HG03097 (cell line): ENCODE data around the gene PTGFRN.

Experiments used
- ATAC-seq: cut with Tn5 transposase; IDR thresholded peaks from one replicate; pipeline ENCODE4 v1.9.1; 2021; ENCODE audit not compliant: unreplicated experiment, low FRiP score

PTGFRN gene

DNA sequence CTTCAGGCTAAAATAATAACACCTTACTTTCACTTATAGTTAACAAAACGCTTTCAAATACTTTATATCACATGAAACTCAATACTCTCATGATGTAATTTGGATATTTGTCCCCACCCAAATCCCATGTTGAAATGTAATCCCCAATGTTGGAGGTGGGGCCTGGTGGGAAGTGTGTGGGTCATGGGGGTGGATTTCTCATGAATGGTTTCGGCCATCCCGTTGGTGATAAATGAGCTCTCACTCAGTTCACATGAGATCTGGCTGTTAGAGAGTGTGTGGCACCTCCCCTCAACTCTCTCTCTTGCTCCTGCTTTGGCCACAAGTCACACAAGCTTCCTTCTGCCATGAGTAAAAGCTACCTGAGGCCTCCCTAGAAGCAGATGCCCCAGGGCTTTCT, 22.5 kb upstream of the PTGFRN start:
- ATAC-seq: no peak

DNA sequence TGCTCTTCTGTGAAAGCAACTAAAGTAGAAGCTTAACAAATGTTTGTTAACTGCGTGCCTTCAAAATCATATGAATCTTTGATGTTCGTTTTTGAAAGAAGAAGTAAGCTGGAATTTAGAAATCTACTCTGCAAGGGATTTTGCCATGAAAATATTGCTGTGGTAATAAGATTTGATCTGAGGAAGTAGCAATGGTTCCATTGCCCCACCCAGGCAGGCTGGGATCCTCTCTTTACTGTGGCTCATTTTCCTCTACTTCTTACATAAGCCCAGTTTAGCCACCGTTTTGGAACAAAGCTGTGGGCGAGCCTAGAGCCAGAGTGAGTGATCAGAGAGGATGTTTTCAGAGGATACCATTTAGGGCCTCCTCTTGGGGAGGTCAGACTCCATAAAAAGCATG, 20.3 kb upstream of the PTGFRN start:
- no peak for ATAC-seq

DNA sequence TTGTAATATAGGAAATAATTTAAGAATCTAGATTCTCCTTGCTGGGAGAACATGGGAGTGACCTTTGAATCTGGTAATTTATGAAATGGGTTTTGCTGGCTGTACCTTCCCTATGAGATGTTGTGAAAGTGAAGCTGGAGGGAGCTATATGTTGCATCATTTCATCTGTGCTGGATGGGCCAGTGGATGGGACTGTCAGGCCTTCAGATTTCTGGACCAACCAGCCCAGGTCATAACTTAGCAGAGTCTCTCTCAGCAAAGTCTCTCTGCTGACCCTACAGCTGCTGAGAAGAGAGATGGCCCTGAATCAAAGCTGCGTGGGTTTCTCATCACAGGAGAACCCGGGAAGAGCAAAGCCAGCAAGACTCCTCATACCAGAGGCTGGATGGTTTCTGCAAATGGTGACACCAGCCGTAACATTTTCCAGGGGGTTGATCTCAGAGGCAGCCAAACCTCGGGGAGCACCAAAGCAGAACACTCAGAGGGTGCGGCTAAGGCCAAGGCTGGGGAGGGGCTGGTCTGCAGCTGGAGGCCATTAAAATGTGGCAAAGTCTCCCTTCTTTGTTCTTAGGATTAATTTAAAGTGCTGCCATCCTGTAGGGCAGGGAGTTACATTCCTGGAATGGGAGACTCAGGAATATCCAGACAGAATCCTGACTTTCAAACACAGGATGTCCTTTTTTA, 18.2 kb upstream of the PTGFRN start:
- ATAC-seq: no peak

DNA sequence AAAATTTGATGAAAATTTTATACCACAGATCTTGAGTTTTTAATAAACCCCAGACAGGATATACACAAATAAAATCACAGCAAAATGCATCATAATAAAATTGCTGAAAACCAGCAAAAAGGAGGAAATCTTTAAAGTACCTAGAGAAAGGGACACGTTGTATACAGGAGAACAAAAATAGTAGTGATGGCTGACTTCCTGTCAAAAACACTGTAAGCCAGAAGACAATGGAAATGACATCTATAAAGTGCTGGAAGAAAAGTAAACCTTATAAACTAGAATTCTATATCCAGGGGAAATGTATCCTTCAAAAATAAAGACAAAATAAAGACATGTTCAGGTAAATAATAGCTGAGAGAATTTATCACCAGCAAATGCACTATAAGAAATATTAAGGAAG, 14.6 kb upstream of the PTGFRN start:
- no peak for ATAC-seq

DNA sequence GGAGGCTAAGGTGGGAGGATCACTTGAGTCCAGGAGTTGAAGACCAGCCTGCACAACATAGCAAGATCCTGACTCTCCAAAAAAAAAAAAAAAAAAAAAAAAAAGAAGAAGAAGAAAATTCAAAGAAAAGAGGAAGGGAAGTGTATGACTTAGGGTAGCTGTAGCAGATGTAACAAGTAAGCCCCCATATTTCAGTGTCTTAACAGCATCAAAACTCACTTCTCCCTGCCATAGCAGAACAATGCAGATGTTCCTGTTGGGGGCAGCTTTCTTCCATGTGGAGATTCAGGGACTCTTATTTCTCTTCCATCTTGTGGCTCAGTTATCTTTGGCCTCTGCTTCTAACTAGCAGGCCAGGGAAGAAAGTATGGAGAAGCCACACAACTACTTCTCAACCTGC, 10.2 kb upstream of the PTGFRN start:
- ATAC-seq: no peak

DNA sequence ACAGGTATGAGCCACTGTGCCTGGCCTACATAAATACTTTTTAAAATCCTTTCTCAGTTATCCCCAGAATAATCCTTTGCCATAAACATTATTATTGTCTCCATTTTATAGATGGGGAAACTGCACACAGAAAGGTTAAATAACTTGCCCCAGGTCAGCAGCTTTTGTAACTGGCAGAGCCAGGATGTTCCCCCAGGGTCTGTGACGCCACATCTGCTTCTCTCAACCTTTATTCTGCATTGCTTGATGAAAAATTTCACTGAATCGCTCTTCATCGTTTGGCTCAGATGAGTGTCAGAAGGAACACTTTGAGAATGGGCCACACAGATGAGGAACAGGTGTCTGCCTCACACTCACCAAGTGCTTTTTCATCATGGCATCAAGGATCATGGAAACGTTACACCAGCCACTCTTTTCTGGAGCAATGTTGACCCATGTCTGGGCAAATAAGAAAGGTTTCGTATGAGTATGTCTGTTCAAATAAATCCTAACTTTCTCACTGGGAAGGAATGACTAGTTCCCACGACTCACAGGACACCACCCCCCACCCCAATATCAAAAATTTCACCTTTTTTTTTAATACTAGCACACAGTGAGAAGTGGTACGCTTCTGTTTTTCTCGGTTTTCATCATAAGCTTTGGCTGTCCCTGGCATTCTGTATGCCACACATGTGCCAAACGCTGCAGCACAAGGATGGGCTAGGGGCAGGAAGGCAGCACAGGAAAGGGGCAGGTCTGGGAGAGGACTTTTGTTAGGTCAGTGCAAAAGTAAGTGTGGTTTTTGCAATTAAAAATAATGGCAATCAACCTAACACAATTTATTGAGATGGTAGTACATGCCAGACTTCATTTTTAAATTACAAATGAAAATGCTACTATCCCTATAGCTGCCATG, 9.0 kb upstream of the PTGFRN start:
- ATAC-seq: no peak

DNA sequence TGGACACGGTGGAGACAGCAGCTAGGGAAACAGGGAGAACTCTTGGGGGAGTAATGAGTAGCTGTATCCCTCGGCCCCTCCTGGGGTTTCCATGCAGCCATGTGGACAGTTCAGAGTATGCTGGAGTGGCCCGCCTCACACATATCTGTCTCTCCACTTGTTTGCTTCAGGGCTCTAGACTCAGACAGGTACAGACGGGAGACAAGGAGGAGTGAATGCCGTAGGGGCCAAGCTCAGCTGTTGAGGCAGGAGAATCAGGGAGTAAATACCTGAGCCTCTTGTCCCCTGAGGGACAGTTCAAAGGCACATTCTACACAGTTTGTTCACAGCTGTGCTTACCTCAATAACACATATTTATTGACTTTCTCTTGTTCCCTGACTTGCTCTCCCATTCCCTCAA, 7.7 kb upstream of the PTGFRN start:
- ATAC-seq: no peak

DNA sequence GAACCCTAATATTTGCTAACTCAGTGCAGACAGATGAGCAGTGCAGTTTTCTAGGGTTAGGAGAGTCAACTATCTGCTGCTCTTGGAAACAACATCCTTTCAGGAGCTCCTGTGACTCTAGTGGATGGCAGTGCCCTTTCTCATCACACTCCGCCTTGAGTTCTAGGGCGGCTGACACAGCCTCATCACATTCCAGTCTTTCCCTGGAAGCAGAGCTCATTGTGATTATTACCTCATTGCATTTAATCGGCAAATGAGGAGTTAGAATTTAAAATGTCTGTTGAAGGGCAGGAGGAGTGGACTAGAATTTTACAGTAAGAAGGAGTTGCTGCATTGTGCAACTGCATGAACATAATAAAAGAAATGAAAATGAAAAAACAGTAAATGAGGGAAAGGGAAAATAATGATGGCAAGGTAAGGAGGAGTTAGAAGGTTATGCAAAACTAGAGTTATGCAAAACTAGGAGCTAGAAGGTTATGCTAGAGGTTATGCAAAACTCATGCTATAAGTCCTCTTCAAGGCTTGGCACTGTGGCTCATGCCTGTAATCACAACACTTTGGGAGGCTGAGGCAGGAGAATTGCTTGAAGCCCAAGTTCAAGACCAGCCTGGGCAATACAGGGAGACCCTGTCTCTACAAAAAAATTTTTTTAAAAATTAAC, 6.9 kb upstream of the PTGFRN start:
- ATAC-seq: no peak

DNA sequence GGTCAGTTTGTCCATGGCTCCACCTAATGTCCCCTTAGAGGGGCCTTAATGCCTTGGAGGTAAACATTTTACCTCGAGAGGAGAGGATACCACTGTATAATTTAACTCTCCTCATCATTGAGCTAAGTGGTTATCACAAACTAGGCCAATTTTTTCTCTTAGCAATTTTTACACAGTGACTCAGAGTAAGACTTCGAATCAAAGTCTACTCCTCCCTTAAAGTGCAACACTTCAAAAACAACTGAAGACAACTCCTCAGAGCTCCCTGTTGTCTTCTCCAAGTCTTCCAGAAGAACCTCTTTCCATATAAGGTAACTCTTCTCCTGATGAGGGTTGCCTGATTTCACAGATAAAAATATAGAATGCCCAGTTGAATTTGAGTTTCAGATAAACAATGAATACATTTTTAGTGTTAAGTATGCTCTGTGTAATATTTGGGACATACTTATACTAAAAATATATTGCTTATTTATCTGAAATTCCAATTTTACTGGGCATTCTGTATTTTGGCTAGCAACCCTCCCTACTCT, 4.9 kb upstream of the PTGFRN start:
- ATAC-seq: no peak

DNA sequence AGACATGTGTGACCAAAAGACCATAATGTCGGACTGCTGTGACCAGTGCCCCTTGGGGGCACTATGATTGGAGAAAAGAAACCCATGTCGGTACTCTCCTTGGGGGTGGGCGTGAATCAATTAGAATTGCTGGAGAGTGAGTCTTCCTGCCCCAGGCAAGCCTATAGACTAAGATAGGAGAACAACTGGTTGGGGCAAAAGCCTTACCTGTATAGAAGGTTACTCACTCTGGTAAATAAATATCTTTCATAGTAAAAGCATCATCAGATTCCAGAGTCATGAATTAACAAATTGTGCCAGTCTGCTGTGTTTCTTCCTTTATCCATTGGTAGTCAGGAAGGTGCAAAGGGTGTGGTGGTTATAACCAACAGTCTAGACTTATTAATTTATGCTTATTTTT, 2.9 kb upstream of the PTGFRN start:
- ATAC-seq: no peak

DNA sequence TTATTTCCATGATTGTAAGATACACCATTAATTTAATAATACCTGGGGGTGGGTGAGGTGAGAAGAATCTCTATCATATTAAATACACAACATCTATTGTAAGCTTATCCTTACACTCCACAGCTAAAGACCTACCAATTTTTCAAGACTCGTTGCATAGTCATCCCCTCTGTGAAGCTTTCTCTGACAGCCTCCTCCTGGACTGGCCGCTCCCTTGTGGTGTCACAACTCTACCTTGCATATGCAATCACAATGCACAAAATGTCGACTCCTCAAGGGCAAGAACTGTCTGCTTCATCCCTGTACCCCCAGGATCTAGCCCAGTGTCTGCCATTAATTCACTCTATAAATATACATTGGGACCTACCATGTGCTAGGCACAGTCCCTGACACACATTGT, 2.4 kb upstream of the PTGFRN start:
- no peak for ATAC-seq

DNA sequence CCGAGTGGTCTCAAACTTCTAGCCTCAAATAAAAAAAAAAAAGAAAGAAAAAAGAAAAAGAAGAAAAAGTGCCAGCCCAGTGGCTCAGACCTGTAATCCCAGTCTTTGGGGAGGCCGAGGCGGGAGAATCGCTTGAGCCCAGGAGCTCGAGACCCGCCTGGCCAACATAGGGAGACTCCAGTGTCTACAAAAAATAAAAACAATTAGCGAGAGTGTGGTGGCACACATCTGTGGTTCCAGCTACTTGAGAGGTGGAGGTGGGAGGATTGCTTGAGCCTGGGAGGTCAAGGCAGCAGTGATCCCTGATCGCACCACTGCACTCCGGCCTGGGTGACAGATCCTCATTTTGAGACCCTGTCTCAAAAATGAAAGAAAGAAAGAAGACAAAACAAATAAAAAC, 1.4 kb upstream of the PTGFRN start:
- no peak for ATAC-seq

DNA sequence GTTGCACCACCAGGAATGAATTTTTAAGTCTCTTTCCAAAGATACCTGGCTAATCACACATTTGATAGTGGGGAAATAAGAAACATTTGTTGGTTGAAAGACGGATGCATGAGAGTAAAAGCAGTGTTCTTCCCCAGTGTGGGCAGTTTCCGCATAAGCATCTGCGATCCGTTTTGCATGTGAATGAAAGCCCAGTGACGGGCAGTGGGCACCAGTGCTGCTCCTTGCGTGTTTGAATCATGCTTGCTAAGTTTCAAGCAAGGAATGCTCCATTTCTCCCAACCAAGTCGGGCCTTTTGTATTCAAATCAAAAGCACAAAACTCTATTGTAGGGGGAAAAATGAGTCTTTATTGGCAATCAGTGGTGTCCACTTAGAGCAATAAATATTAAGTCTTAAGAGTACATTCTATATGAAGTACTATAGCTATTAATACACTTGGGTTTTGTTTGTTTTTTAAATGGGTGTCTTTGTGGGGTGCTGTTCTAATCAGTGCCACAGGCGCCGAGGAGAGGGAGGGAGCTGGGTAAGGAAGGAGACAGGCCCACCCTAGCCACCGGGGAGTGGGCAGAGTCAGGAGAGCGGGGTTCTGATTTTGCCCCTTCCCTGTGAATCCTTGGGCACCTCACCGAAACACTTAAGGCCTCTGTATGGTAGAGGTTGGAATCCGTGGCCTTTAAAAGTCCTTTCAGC, 750 bp upstream of the PTGFRN start:
- ATAC-seq: no peak

DNA sequence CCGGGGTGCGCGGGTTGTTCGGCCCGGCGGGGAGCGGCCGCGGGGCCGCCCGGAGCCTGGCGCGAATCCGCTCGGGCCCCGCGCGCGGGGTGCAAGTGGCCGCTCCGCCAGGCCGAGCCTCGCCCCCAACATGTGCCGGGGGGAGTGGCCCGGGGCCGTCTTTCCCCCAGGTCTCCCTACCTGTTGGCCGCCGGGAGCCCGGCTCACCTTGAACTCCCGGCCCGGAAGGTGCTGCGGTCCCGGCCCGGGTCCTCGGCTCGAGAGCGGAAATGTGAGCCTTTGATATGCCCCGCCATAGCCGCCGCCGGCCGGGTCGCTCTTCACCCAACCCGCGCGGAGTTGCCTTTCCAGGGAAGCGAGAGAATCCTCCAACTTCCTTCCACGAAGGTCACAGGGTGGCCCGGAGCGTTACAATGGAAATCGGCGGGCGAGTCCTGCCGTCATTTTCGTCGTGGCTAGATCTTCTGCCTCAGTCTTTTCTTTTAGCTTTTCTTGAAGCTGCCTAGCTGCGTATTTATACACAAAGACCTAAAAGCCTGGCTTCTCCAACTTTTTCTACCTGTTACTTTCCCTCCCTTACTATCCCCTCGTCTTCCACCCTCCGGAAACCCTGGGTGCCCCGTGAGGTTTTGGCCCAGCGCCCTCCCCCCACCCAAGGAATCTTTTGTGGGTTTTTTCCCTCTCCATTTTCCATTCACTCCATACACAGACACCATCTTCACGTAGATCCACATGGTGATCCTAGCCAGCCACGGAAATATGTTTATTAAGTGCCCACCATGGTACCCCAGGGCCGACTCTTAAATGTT, 867 bp downstream of the PTGFRN start:
- ATAC-seq: no peak

DNA sequence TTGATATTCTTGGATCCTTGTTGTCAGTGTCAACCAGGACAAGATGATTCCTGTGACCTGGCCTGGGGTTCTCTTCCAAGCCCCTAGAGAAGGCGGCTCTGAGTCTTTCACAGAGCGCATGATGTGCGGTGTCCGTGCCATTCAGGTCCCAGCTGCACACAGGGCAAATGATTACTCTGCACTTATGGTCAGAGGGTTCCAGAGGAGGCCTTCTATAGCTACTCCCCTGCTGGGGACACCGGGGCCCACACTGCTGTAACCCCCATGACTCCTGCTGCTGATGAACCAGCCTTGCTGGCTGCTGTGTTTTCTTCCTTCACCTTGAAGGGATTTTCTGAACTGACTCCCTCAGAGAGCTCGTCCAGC, 1.5 kb downstream of the PTGFRN start:
- no peak for ATAC-seq

DNA sequence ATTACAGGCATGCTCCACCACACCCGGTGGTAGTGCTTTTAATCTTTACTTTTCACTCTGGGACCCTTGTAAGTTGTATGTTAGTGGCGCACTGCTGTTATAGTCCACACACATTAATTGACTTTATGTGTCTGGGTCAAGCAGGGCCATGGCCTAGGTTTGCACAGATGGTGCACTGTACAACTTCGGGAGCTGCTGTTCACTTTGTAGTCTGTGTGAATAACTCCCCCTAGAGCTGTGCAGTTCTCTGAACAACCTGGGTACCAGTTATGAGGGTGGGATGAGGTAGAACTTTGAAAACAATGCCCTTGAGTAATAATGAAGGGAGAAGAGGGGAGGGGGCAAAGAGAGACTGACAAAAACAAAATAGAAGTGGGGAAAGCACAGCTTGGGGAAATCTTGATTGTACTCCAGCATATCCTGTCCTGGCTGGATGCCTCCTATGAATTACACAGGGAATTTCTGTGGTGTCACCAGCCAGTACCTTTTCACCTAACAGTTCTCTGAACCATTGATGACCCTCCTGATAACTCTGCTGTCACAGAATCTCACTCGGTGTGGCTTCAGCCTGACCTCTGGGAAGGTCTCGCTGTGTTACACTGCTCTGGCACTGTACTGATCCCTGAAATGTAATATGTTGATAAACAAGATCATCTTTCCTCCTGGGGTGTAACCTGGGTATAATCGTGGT, 2.2 kb downstream of the PTGFRN start:
- no peak for ATAC-seq

DNA sequence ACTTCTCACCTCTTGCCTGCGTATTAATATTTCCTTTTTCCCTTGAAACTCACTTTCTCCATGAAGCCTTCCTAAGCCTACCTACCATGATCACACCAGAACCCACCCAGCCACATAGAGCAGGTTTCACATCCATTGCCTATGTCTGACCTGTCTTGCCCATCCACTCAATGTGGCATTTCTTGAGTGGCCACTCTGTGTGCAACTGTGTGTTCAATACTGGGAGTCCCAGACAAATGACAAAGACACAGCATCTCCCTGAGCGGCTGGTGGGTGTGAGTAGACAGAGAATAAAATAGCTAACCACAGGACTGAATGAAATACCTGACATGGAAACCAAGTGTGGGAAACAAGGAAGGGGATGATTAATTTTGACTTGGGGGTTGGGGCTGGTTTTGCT, 3.1 kb downstream of the PTGFRN start:
- no peak for ATAC-seq

DNA sequence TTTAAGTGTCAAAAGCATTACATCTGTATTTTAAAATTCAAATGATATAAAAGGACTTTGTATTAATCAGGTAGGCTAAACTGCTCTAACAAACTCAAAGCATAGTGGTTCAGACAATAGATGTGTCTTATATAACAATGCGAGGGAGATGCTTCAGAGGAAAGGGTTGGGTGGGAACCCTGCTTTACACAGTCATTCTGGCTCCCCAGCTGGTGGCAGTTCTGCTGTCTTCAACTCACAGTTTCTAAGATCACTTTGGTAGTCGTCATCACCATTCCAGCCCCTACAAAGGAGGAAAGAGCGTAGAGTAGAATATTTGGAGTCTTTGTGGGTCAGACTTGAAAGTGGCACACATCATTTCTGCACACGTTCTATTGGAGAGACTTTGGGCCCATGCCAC, 4.2 kb downstream of the PTGFRN start:
- ATAC-seq: no peak

DNA sequence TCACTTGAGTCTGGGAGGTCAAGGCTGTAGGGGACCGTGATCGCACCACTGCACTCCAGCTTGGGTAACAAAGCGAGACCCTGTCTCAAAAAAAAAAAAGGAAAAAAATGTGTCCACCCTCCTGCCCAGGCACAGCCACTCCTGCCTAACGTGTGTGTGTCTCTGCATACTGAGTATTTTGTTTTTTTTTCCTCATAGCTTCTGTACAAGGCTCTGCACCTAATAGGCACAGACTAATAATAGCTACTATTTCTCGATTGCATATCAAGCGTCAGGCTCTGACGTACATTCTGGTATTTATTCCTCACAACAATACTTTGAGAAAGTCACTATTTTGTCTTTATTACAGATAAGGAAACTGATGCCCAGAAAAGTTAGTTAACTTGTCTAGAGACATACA, 5.0 kb downstream of the PTGFRN start:
- no peak for ATAC-seq
